Liver (tissue), 3 donors: ENCODE results near the gene SMYD3.

Experiments
- EGR1 ChIP-seq, 2 donors: IDR thresholded peaks; 2 replicates each; pipeline ENCODE4 v1.6.1; 2016 to 2018; ENCODE audit warnings: antibody characterized with exemption in 2 of 2, low read depth in 2 of 2
- HNF4G ChIP-seq: IDR thresholded peaks from 2 replicates; pipeline ENCODE4 v1.6.1; 2016; ENCODE audit warnings: antibody characterized with exemption
- RXRA ChIP-seq, 2 donors: IDR thresholded peaks; 2 replicates each; pipeline ENCODE4 v1.6.1; 2017 to 2018; ENCODE audit warnings: antibody characterized with exemption in 2 of 2, mild to moderate bottlenecking in 1 of 2
- TAF1 ChIP-seq: conservative IDR thresholded peaks from 2 replicates; pipeline ENCODE4 v1.6.1; 2016; ENCODE audit warnings: antibody characterized with exemption, mild to moderate bottlenecking
- TF ChIP-seq, protein P1 (sequence below): fragments of 150-350 bp; IDR thresholded peaks from 2 replicates; pipeline ENCODE4 v1.5.1; 2017; ENCODE audit warnings: improper control_type of control experiment, low read depth, low read length; ENCODE audit not compliant: missing input control
- TF ChIP-seq, protein P2 (sequence below): IDR thresholded peaks from 2 replicates; pipeline ENCODE4 v1.6.1; 2016; ENCODE audit warnings: antibody characterized with exemption
- donor health status: healthy.
- donor health status: healthy.

DNA sequence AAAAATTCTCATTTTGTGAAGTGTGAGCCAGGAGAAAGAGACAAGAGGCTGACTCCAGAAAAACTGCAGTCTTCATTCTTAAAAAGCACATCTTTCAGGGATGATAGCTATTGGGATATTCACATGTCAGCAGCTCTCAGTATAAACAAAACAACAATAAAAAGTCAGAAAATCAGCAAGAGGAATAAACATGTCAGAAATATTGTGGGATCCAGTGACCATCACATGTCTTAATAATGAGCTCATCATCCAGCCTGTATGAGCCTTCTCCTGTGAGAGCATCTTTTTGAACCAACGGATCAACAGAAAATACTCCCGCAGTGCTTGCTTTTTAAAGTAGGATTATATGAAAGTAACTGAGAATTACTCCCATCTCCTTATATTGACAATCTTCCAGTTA is 241.6 kb downstream of the SMYD3 start:
- TF ChIP-seq, protein P1, sequence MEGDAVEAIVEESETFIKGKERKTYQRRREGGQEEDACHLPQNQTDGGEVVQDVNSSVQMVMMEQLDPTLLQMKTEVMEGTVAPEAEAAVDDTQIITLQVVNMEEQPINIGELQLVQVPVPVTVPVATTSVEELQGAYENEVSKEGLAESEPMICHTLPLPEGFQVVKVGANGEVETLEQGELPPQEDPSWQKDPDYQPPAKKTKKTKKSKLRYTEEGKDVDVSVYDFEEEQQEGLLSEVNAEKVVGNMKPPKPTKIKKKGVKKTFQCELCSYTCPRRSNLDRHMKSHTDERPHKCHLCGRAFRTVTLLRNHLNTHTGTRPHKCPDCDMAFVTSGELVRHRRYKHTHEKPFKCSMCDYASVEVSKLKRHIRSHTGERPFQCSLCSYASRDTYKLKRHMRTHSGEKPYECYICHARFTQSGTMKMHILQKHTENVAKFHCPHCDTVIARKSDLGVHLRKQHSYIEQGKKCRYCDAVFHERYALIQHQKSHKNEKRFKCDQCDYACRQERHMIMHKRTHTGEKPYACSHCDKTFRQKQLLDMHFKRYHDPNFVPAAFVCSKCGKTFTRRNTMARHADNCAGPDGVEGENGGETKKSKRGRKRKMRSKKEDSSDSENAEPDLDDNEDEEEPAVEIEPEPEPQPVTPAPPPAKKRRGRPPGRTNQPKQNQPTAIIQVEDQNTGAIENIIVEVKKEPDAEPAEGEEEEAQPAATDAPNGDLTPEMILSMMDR: no peak
- TF ChIP-seq HNF4G (no peak), EGR1 (IDR thresholded peaks at IDR 0.05; ENCODE audit: low read depth in 2 of 2) (no peak), TAF1 (no peak), RXRA (IDR thresholded peaks at IDR 0.05) (no peak)
- TF ChIP-seq, protein P2, sequence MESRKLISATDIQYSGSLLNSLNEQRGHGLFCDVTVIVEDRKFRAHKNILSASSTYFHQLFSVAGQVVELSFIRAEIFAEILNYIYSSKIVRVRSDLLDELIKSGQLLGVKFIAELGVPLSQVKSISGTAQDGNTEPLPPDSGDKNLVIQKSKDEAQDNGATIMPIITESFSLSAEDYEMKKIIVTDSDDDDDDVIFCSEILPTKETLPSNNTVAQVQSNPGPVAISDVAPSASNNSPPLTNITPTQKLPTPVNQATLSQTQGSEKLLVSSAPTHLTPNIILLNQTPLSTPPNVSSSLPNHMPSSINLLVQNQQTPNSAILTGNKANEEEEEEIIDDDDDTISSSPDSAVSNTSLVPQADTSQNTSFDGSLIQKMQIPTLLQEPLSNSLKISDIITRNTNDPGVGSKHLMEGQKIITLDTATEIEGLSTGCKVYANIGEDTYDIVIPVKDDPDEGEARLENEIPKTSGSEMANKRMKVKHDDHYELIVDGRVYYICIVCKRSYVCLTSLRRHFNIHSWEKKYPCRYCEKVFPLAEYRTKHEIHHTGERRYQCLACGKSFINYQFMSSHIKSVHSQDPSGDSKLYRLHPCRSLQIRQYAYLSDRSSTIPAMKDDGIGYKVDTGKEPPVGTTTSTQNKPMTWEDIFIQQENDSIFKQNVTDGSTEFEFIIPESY: no peak
